C4-2B (cell line): ENCODE measurements around the gene ATG9B.

Source experiments
- H3K27ac ChIP-seq: fragments of 450-650 bp; 2 replicates; pipeline ENCODE4 v1.5.1; 2017
- CTCF ChIP-seq: fragments of 450-650 bp; conservative IDR thresholded peaks from 2 replicates; pipeline ENCODE4 v1.5.1; 2017; ENCODE audit warnings: mild to moderate bottlenecking
- ZFX ChIP-seq: fragments of 450-650 bp; IDR thresholded peaks from 2 replicates; pipeline ENCODE4 v1.6.1; 2017

The ATG9B gene

GRCh38 chr7:150977382-150978125 is 46.7 kb downstream of the ATG9B start:
- TF ChIP-seq ZFX (no peak), CTCF (no peak)

GRCh38 chr7:150976529-150977381 is 47.5 kb downstream of the ATG9B start:
- peak overlapping the region; percentile 71; the same call in 1 of the 2 replicates for H3K27ac ChIP-seq
- no peak for TF ChIP-seq ZFX
- TF ChIP-seq CTCF: no peak

More at GRCh38 chr7:150977382-150978125, 46.7 kb downstream of the ATG9B start:
- no peak overlapping the region for H3K27ac ChIP-seq

GRCh38 chr7:150975536-150976319 is 48.6 kb downstream of the ATG9B start:
- TF ChIP-seq ZFX: no peak
- TF ChIP-seq CTCF: no peak
- peak overlapping the region; percentile 71 for H3K27ac ChIP-seq

GRCh38 chr7:150974468-150975391 is 49.6 kb downstream of the ATG9B start:
- peak overlapping the region; percentile 71 for H3K27ac ChIP-seq
- TF ChIP-seq CTCF (no peak; the same call in 1 of the 2 replicates), ZFX (peak; percentile 71; the same call in 1 of the 2 replicates)

- TF ChIP-seq ZFX (no peak), CTCF (no peak)
- peak overlapping the region; percentile 71 for H3K27ac ChIP-seq
These were observed 50.5 kb downstream of the ATG9B start for GRCh38 chr7:150973571-150974451.

- no peak overlapping the region for H3K27ac ChIP-seq
- no peak for TF ChIP-seq ZFX
- no peak for TF ChIP-seq CTCF
These were observed 51.6 kb downstream of the ATG9B start for GRCh38 chr7:150972741-150973140.
